H9 (cell line): ENCODE results near the gene LRRFIP1. TPM values are rescaled to one million over a fixed set of nuclear protein-coding genes. Genes with fewer than 3 reads are reported as not detected.
A peak's percentile ranks its signal among the peaks of the same experiment; 100 is the strongest.

Source experiments
- DNase-seq: peaks from one replicate; pipeline ENCODE4 v3.0.0-alpha.2; 2017
- H2AFZ ChIP-seq: one replicate; pipeline ENCODE4 v1.6.1; 2013; ENCODE audit warnings: mild to moderate bottlenecking, low read length, control low read depth, moderate library complexity
- H2AK5ac ChIP-seq: 2 replicates; pipeline ENCODE4 v1.6.1; 2013; ENCODE audit warnings: low read length, control low read depth, mixed read lengths; ENCODE audit not compliant: insufficient read length
- H2BK120ac ChIP-seq: one replicate; pipeline ENCODE4 v1.6.1; 2013; ENCODE audit warnings: low read depth, mild to moderate bottlenecking, low read length, control low read depth, inconsistent platforms; ENCODE audit not compliant: poor library complexity, severe bottlenecking
- H2BK12ac ChIP-seq: 2 replicates; pipeline ENCODE4 v1.6.1; 2013; ENCODE audit warnings: low read length, control low read depth, mixed read lengths, low read depth; ENCODE audit not compliant: insufficient read length
- H2BK15ac ChIP-seq: 2 replicates; pipeline ENCODE4 v1.6.1; 2013; ENCODE audit warnings: low read depth, low read length, control low read depth
- H2BK20ac ChIP-seq: one replicate; pipeline ENCODE4 v1.6.1; 2013; ENCODE audit warnings: low read depth, mild to moderate bottlenecking, low read length, control low read depth, inconsistent platforms; ENCODE audit not compliant: poor library complexity, severe bottlenecking
- H2BK5ac ChIP-seq: 2 replicates; pipeline ENCODE4 v1.6.1; 2013; ENCODE audit warnings: low read length, control low read depth, mixed read lengths; ENCODE audit not compliant: insufficient read length
- H3K14ac ChIP-seq: 2 replicates; pipeline ENCODE4 v1.6.1; 2013; ENCODE audit warnings: low read length, control low read depth; ENCODE audit not compliant: insufficient read depth
- H3K18ac ChIP-seq: 2 replicates; pipeline ENCODE4 v1.6.1; 2013; ENCODE audit warnings: low read depth, mild to moderate bottlenecking, mixed read lengths, low read length, control low read depth; ENCODE audit not compliant: insufficient read length
- H3K23ac ChIP-seq: 2 replicates; pipeline ENCODE4 v1.6.1; 2013; ENCODE audit warnings: low read length, control low read depth, mixed read lengths, low read depth; ENCODE audit not compliant: insufficient read length
- H3K23me2 ChIP-seq: 2 replicates; pipeline ENCODE4 v1.6.1; 2013; ENCODE audit warnings: low read depth, mild to moderate bottlenecking, mixed read lengths, low read length, control low read depth; ENCODE audit not compliant: insufficient read length, poor library complexity, severe bottlenecking
- H3K27ac ChIP-seq: 2 replicates; pipeline ENCODE4 v1.5.1; 2013; ENCODE audit warnings: low read length, control low read depth, mixed read lengths, low read depth; ENCODE audit not compliant: insufficient read length
- H3K27me3 ChIP-seq: 2 replicates; pipeline ENCODE4 v1.6.1; 2013; ENCODE audit warnings: low read length, control low read depth, inconsistent platforms; ENCODE audit not compliant: insufficient read depth
- H3K4ac ChIP-seq: 2 replicates; pipeline ENCODE4 v1.6.1; 2013; ENCODE audit warnings: low read depth, mild to moderate bottlenecking, control low read depth, inconsistent platforms, low read length, moderate library complexity
- H3K4me1 ChIP-seq: 2 replicates; pipeline ENCODE4 v1.6.1; 2013; ENCODE audit warnings: low read length, control low read depth, inconsistent platforms; ENCODE audit not compliant: insufficient read depth
- H3K4me2 ChIP-seq: 2 replicates; pipeline ENCODE4 v1.6.1; 2013; ENCODE audit warnings: low read length, control low read depth, mixed read lengths; ENCODE audit not compliant: insufficient read length, insufficient read depth
- H3K56ac ChIP-seq: 2 replicates; pipeline ENCODE4 v1.6.1; 2013; ENCODE audit warnings: low read depth, mild to moderate bottlenecking, mixed read lengths, low read length, control low read depth; ENCODE audit not compliant: insufficient read length
- H3K79me1 ChIP-seq: 2 replicates; pipeline ENCODE4 v1.6.1; 2013; ENCODE audit warnings: low read depth, mild to moderate bottlenecking, moderate library complexity, low read length, control low read depth, inconsistent platforms; ENCODE audit not compliant: insufficient read depth, poor library complexity, severe bottlenecking
- H3K79me2 ChIP-seq: 2 replicates; pipeline ENCODE4 v1.6.1; 2013; ENCODE audit warnings: low read length, control low read depth, inconsistent platforms; ENCODE audit not compliant: insufficient read depth
- H3K9ac ChIP-seq: 2 replicates; pipeline ENCODE4 v1.6.1; 2013; ENCODE audit warnings: low read length, control low read depth, mixed read lengths; ENCODE audit not compliant: insufficient read length; ENCODE audit errors: extremely low read depth
- H3K9me3 ChIP-seq: one replicate; pipeline ENCODE4 v1.6.1; 2013; ENCODE audit warnings: low read depth, low read length, inconsistent platforms; ENCODE audit not compliant: control insufficient read depth
- H3T11ph ChIP-seq: one replicate; pipeline ENCODE4 v1.6.1; 2013; ENCODE audit warnings: mild to moderate bottlenecking, low read length, control low read depth, inconsistent platforms
- H4K20me1 ChIP-seq: one replicate; pipeline ENCODE4 v1.6.1; 2013; ENCODE audit not compliant: control insufficient read depth, insufficient read length, insufficient read depth
- H4K5ac ChIP-seq: 2 replicates; pipeline ENCODE4 v1.6.1; 2013; ENCODE audit warnings: low read depth, mild to moderate bottlenecking, mixed read lengths, low read length, control low read depth; ENCODE audit not compliant: insufficient read length
- H4K8ac ChIP-seq: replicated peaks from 2 replicates; pipeline ENCODE4 v1.6.1; 2013; ENCODE audit warnings: low read length, control low read depth, mixed read lengths, low read depth; ENCODE audit not compliant: insufficient read length
- H4K91ac ChIP-seq: 2 replicates; pipeline ENCODE4 v1.6.1; 2013; ENCODE audit warnings: low read depth, mild to moderate bottlenecking, moderate library complexity, mixed read lengths, low read length, control low read depth; ENCODE audit not compliant: insufficient read length
- H3K27ac Mint-ChIP-seq, 3 experiments: 2 replicates in 2 of 3; 3 replicates in 1 of 3; pipeline ENCODE4 v1.8.0; 2020 to 2021; ENCODE audit warnings: mixed read lengths in 3 of 3, mild to moderate bottlenecking in 1 of 3, moderate library complexity in 1 of 3
- H3K27me3 Mint-ChIP-seq: 2 replicates; pipeline ENCODE4 v1.8.0; 2021; ENCODE audit warnings: low read depth, mild to moderate bottlenecking, moderate library complexity, mixed read lengths
- H3K36me3 Mint-ChIP-seq, 3 experiments: 2 replicates in 2 of 3; 3 replicates in 1 of 3; pipeline ENCODE4 v1.8.0; 2020 to 2021; ENCODE audit warnings: low read depth in 3 of 3, mixed read lengths in 3 of 3; ENCODE audit not compliant: insufficient read depth in 1 of 3
- H3K4me1 Mint-ChIP-seq, 2 experiments: 2 replicates each; pipeline ENCODE4 v1.8.0; 2020; ENCODE audit warnings: mixed read lengths in 2 of 2
- H3K4me3 Mint-ChIP-seq, 2 experiments: 2 replicates in 1 of 2; 3 replicates in 1 of 2; pipeline ENCODE4 v1.8.0; 2020 to 2021; ENCODE audit warnings: mild to moderate bottlenecking in 2 of 2, mixed read lengths in 2 of 2, moderate library complexity in 1 of 2
- H3K9me3 Mint-ChIP-seq, 2 experiments: 2 replicates in 1 of 2; 3 replicates in 1 of 2; pipeline ENCODE4 v1.8.0; 2020; ENCODE audit warnings: mild to moderate bottlenecking in 2 of 2, mixed read lengths in 2 of 2, moderate library complexity in 1 of 2
- CTCF ChIP-seq: fragments of 200-600 bp; sonication (generic); conservative IDR thresholded peaks from 3 replicates; pipeline ENCODE4 v1.8.0; 2021; ENCODE audit warnings: antibody characterized with exemption, mild to moderate bottlenecking
- WGBS: extraction: QIAGEN DNeasy Blood & Tissue Kit; methylation state at CpG from one replicate; pipeline ENCODE4 v1.1.7; 2013; ENCODE audit warnings: missing lambda C conversion rate, low lambda C conversion rate, mixed read lengths; ENCODE audit not compliant: insufficient read length; ENCODE audit errors: extremely low coverage; 5-methylcytosine and 5-hydroxymethylcytosine counted together
- total RNA-seq: library from RNA; stranded (reverse); gene quantifications from 2 replicates; pipeline ENCODE4 v1.2.1, GENCODE V29; 2021

The LRRFIP1 gene
- total RNA-seq, 1 experiment from 2014 or later = 38.5 TPM

- Histone ChIP-seq H2AFZ (no peak overlapping the region), H4K8ac (no peak overlapping the region), H4K20me1 (no peaks in the 10 kb centered on the region), H4K5ac (no peak overlapping the region), H3K4ac (no peak overlapping the region), H3K14ac (no peak overlapping the region), H2AK5ac (no peak overlapping the region), H3K9me3 (no peaks in the 10 kb centered on the region), H3K27ac (no peak overlapping the region), H2BK5ac (no peak overlapping the region), H4K91ac (no peak overlapping the region), H3K18ac (no peak overlapping the region), H3K4me1 (peaks cover 10% of the 10 kb centered on the region; the same call in 1 of the 2 replicates), H3K4me2 (no peak overlapping the region), H3K79me2 (peaks cover 3% of the 10 kb centered on the region; the same call in 1 of the 2 replicates), H3K27me3 (no peaks in the 10 kb centered on the region), H3K9ac (no peak overlapping the region), H2BK15ac (no peak overlapping the region), H2BK120ac (no peak overlapping the region), H3K79me1 (peaks cover 3% of the 10 kb centered on the region), H3K56ac (no peak overlapping the region), H2BK12ac (no peak overlapping the region), H2BK20ac (no peak overlapping the region), H3K23me2 (no peaks in the 10 kb centered on the region), H3K23ac (no peak overlapping the region), H3T11ph (no peak overlapping the region)
- H3K36me3 Mint-ChIP-seq = peaks cover 0 to 6% (median 3%) of the 10 kb centered on the region in 3 experiments; a peak in 2 of 7 replicates
- peaks cover 43% of the 10 kb centered on the region in 2 experiments for H3K4me1 Mint-ChIP-seq
- no peaks in the 10 kb centered on the region for H3K9me3 Mint-ChIP-seq
- H3K27me3 Mint-ChIP-seq = no peaks in the 10 kb centered on the region
- peak overlapping the region; percentile 8 to 47 (median 32); a peak in 5 of 7 replicates for H3K27ac Mint-ChIP-seq
- WGBS = no CpG with 5 or more reads among the region's 13 CpGs
- DNase-seq = no peak
- H3K4me3 Mint-ChIP-seq = no peak overlapping the region
- TF ChIP-seq CTCF = no peak
Measured at GRCh38 chr2:237732790-237733381, 105.5 kb downstream of the LRRFIP1 start.
